OCI-M1 (cell line): ENCODE results near the gene CASQ2.

Experiments
- DNase-seq: peaks from one replicate; lab custom pipeline; 2025; lab: John Stamatoyannopoulos, UW

Gene CASQ2

DNA sequence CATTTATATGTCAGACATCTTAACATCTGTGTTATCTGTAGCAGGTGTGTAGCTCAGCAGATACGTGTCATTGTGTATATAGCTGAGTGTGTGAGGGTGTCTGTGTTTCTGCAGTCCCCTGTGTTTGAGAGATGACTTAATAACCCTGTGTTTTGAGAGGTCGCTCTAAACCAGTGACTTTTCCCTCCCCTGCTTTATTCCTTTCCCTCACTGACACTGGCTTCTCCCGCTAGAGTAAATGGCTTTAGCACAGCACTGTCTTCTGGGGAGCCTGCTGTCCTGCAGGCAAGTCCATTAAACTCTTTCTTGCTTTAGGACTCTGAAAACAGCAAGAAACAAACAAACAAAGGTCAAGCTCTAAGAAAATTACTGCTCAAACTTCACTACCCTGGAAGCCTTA lies 73.7 kb downstream of the CASQ2 start:
- no peak for DNase-seq

DNA sequence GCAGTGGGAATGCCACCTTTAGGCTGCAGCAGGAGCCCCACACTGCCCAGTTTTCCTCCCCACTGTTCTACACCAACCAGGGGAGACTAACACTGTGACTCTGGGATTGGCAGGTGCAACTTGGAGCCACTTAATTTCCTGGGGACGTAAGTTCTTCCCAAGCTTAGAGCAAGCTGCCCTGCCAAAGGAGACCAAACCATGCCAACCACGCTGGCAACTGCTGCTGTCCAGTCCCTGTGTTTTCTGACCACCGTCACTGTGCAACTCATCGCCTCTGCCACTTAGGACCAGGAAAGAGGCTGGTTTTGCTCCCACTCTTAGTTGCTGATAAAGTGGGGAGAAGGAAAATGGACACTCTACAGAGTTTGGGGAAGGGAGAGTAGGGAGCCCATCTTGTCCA lies 76.3 kb downstream of the CASQ2 start:
- no peak for DNase-seq

DNA sequence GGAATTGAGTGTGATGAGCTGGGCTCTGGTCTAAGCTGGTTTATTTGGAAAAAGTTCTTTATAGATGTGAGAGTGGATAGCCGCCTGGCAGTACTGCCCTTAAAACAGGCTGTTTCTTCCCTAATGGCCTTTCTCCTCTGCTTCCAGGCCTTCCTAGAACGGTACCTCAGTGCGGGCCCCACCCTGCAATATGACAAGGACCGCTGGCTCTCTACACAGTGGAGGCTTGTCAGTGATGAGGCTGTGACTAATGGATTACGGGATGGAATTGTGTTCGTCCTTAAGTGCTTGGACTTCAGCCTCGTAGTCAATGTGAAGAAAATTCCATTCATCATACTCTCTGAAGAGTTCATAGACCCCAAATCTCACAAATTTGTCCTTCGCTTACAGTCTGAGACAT lies 77.5 kb downstream of the CASQ2 start:
- DNase-seq, result no peak

DNA sequence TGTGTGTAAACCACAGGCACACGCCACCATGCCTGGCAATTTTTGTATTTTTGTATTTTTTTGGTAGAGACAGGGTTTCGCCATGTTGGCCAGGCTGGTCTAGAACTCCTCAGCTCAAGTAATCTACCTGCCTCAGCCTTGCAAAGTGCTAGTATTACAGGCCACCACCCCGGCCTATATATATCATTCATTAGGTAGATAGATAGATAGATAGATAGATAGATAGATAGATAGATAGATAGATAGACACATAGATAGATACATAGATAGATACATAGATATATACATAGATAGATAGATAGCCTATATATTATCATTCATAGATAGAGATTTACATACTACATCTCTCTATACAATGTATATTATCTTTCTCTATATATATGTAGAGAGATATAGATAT lies 80.8 kb downstream of the CASQ2 start:
- no peak for DNase-seq

DNA sequence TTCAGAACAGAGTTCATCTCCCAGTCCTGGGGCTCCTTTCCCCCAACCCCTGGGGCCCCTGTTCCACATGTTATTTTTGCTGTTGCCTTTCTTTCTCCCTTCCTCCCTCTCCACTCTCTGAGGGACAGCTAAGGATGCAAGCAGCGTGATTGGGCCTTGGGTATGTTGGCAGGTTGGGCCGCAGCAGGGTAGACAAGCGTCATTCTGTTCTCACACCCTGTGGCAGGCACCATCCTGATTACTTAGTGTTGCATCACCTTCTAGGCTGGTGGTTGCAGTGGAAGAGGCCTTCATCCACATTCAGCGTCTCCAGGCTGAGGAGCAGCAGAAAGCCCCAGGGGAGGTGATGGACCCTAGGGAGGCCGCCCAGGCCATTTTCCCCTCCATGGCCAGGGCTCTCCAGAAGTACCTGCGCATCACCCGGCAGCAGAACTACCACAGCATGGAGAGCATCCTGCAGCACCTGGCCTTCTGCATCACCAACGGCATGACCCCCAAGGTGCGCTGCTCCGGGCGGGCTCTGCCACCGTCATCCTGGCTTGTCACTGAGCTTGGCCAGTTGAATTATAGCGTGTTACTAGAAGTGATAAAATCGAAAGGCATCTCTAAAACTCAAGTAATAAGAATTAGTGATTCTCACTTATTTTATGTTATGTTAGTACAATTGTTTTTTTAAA lies 83.3 kb downstream of the CASQ2 start:
- DNase-seq, result peak; percentile 10

DNA sequence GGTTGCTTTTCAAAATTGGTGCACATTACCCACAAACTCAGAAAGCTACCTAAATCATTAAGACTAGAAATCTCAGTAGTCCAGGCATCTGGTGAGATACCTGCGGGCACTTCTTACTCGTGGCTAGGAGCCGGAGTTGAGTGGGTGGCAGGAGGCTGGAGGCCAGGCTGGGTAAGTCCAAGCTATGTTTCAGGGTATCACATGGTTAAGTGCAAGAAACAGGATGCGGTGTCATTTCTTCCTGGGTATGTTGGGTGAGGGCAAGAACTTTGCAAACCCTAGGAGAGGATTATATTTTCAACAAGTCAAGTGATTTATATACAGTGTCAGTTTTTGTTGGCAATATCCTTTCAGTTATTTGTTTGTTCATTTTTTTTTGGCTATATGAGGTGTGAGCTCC lies 85.7 kb downstream of the CASQ2 start:
- DNase-seq, result no peak

DNA sequence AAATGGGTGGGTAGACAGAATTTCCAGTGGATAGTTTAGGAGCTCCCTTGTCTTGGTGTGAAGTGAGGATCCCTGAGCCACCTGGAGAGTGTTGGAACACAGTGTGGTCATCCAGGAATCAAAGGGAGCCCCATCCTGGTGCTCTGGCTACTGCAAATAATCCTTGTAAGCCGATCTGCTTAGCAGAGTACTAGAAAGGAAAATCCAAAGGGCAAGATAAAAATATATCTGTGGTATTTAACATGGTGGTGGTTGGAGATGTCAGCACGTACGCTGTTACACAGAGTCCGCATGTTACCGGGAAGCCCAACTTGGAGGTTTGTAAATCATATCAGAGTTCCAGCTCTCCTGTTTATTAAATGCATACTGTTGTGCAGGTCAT lies 87.8 kb downstream of the CASQ2 start:
- no peak for DNase-seq

DNA sequence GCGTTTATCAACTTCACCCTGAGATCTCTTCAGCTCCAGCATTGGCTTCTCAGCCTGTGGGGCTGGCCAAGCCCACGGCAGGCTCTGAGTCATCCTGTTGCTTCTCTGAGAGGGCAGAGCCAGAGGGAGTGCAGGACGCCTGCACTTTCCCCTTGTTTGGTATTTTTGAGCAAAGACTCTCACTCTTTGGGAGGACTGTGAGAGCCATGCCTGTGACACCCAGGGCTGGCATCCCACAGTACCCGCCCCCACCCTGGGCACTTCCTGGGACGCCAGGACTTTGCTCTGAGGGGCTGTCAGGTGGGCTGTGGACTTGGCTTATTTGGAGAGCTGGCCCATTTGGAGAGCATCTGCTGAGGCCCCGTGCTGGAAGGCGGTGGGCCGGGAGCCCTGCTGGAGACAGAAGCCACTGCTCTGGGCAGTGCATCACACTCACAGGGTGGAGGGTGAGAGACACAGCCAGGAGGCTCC lies 89.3 kb downstream of the CASQ2 start:
- DNase-seq, result no peak

DNA sequence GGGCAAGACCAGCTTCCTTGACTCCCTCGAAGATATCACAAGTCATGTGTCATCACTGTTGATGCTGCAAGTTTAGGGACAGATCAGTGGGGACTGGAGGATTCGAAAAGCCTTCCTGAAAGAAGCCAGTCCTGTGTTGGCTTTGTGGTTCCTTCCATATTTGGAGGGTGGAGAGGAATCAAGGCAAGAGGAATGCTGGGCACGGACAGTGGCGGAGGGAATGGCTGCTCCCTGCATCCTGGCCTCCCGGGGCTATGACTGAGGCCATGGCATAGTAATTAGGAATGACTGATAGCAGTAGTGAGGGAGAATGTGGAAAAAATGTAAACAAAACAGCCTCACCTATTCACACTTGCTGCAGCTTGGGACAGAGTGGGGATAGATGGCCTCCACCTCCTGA lies 90.4 kb downstream of the CASQ2 start:
- no peak for DNase-seq

DNA sequence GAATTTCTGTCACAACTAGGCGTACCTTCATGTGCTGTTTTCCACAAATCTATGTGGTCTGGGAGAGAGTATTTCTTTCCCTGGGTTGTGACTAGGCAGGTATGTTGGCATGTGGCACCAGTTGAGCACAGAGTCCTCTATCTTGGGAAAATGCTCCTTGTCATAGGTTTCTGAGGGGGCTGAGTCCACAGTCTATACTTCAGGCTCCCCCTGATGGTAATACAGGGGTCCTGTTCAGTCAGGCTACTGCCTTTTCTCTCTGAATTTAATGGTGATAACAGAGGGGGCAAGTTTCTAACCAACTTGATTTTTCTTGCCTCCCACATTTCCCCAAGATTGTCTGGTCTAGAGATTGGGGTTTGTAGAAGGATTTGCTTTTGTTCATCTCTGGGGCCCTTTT lies 90.9 kb downstream of the CASQ2 start:
- DNase-seq, result peak; percentile 3

DNA sequence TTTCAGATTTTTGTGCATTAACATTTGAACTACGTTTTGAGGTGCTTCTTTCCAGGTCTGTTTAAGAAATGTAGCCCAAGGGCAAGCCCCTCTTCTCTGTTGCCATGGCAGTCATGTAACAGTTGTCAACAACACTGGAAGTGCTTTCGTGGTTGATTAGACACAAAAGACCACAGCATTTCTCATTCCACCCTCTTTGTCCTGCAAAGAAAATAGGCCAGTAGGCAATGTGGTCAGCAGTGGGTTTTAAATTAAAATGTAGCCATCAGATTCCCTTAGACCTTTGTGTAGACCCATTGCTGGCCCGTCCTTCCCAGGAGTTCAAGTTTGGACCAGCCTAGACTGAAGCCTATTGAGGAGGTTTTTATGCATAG lies 91.3 kb downstream of the CASQ2 start:
- DNase-seq, result no peak

DNA sequence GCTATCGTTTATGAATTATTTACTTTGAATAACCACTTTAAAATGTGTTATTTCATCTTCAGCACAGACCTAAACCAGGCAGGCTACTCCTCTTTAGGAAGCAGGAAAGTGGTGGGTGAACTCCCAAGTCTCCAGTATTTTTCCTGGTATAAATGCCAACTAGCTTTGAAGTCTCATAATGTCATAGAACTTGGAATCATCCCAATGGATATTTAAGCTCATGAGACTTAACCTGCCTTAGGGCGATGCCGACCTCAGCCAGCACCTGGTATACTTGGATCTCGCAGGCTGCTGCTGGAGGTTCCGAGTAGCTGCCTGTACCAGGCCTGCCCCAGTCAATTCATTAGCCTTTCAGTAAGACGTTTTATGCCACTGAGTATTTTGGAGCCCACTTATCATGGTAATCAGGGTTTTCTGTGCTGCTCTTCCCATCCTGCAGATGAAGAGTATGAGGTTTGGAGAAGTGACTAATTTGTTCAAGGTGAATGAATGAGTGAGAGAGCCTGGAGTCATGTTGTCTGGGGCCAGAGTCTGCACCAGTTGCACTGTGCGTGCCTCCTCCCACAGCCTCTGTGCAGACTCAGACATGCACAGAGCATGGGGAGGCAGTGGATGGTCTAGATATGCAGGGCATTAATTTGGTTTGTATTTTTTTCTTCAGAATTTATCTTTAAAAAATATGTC lies 91.9 kb downstream of the CASQ2 start:
- no peak for DNase-seq

DNA sequence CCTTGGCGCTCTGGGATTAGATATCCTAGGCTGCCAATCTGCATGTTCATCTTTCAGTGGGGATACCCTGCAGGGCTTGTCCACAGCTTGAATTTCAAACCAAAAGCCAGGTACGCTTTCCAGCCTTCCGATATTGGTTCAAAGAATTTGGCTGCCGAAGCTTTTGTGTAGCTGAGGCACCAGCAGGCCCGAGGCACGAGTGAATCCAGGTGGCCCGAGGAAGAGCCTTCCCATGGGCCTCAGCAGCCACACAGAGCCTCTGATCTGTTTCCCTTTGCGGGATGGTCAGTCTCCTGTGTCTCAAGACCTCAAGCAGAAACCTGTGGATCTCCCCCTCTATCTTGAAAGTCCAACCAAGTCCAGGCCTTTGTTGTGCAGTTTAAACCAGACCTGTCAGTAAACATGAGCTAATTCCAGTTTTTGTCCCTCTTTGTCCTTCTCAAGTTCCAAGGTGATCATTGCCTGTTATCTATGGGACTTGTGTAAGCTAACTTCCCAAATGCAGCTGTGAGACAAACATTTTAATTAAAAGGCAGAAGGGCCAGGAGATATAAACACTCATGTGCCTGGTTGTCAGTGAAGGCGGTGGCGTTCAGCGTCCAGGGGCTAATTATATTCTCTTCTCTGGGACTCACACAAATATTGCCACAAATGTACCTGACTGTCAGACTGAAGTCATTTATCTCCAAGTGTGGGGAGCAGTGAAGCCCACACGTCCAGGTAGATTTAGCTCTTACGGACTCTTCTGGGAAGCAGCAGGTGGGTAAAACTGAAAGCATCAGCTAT lies 96.1 kb downstream of the CASQ2 start:
- DNase-seq, result no peak

DNA sequence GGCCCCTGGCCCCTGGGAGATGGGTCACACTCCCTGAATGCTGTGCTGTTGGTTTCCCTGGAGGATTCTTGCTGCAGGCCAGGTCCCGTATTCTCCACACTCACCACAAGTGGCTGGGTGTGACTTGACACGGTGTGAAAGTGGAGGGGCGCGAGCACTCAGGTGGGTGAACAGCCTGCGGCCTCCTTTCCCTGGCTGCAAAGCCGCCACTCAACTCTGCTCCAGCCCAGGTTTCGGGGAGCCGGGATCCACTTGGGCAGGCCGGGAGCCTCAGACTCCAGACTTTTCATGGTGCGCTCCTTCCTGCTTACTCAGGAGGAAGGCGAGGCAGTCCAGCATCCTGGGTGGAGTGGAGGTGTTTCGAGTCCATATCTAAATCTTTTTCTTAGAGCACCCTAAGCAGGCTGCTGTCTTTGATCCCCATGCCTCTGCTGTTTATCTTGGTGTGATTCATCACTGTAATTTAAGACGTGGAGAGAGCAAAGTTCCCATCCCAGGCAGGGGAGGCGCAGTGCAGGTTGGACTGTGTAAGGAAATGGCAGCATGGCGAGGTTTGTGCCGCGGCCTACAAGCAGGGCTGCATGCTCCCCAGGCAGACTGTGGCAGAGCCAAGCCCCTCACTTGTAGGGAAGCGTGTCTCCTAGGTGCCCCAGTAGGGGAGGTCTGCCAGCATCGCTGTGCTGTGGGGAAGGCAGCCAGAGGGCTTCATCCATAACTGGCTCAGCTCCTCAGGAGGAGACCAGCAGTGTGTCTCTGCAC lies 97.2 kb downstream of the CASQ2 start:
- no peak for DNase-seq

DNA sequence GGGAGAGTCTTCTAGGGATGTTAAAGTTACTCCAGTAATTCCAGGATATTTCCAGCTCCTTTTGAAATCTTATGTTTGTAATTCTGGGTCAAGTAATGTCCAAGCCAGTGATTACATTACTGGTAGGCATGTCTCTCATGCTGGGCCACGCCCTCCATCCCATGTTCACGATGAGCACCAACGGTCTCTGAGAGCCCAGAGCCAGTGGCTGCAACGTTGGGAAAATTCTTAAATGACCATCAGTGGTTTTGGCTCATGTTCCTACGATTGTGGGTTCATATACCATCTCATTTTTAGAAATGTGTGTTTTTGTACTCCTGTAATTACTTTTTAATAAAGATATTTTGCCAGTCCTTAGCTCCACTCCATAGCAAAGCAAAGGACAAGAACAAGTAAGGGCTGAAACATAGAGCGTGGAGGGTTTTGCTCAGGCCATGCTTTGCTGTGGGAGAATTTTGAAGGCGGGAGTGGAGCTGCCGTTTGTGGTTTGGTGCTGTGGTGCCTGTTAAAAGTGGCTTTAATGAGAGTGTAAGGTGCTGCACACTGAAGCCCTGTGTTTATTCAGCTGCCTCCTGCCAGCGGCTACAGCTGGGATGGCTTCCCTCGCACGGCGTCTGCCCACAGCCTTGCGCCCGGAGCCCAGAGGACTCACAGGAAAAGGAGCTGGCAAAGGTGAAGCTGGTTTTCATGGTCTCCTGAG lies 97.9 kb downstream of the CASQ2 start:
- DNase-seq, result no peak

DNA sequence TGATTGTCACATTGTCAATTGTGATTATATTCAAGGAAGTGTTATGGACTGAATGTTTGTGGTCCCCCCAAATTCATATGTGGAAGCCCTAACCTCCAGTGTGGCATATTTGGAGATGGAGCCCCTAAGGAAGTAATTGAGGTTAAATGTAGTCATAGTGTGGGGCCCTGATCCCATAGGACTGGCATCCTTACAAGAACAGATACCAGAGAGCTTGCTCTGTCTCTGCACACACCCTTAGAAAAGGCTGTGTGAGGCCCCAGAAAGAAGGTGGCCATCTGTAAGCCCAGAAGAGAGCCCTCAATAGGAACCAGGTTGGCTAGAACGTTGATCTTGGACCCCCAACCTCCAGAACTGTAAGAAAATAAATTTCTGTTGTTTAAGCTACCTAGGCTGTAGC lies 98.6 kb downstream of the CASQ2 start:
- DNase-seq, result no peak

DNA sequence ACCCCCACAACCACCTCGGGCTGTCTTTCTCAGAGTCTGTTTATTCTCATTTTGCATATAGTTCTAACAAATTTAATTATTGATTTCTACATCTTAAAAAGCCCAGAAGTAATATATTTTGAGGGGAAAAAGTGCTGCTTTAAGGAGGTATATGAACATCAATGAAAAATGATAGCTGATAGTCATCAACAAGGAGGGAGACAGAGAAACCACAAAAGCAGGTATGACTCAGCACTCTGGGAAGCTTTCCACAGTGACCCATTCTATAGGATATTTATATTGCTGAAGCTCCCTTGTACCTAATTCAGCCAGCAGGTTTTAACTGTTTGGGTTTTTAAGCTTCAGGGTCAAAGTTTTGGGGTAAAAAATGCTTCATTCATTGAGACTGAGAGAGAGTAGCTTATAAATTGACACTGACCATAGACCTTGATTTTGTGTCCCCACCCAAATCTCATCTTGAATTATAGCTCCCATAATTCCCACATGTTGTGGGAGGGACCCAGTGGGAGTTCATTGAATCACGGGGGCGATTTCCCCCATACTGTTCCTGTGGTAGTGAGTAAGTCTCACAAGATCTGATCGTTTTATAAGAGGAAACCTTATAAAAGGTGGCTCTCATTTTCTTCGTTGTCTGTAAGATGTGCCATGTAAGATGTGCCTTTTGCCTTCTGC lies 99.4 kb downstream of the CASQ2 start:
- DNase-seq, result peak; percentile 58

DNA sequence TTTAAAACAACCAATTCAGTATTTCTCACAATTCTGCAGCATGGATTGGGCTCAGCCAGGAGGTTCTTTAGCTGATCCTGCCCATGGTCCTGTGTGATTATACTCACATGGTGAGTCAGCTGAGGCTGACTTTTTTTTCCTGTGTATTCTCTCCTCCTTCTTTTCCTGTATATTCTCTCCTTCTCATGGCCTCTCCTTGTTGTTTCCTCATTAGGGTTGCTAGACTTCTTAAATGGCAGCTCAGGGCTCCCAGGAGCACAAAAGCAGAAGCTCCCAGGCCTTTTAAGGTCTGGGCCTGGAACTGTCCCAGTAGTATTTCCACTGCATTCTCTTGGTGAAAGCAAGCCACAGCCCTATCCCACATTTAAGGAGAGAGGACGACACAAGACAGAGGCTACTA lies 99.9 kb downstream of the CASQ2 start:
- peak; percentile 57 for DNase-seq

DNA sequence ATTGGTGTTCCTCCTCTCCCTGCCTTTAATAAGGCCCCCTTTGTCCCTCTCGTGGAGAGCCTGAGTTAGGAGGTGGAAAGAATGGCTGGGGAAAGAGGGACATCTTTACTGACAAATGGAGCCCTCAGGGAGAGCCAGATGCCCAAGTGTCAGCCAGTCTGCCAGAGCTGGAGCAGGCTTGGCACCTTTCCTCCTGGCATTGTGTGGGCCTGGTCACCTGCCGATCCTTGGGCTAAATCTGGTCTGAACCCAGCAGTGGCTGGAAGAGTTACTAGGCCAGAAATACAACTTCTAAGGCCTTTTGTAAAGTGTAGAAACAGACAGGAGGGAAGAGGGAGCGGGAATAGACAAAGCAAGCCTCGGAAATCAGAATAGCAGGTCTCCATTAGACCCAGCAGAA lies 101.8 kb downstream of the CASQ2 start:
- no peak for DNase-seq

DNA sequence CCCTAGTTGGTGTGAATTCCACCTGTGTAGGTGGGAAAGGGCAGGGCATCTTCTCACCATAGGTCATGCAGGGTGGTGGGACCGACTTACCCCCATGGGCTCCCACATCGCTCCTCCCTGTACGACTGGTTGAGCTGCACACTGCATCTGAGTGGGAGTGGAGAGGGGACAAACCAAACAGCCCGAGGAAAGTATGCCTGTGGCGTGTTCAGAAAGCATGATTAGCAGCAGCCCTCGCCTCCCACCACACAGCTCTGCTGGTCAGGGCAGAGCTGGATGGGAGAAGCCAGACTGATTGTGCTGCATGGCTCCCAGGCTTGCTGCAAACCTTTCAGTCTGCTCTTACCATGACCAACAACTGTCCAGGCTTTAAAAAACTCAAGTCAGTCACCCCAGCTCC lies 102.3 kb downstream of the CASQ2 start:
- no peak for DNase-seq
